ENCODE results near the gene GPC6. TPM values are rescaled to one million over a fixed set of nuclear protein-coding genes. Genes with fewer than 3 reads are reported as not detected.

GPC6 gene
- total RNA-seq, 4 donors from 2014 or later: 6.7 to 67.2 (median 11.1) TPM

GRCh38 chr13:93224535-93224934 is 2.1 kb upstream of the GPC6 start:
- no peak for DNase-seq
- no peak for TF ChIP-seq POLR2A (IDR thresholded peaks at IDR 0.05)
- TF ChIP-seq CTCF (IDR thresholded peaks at IDR 0.05): no peak
- intact Hi-C loops (cut with DNase I; ENCODE audit: low total_unique reads): no loop called here

GRCh38 chr13:93225610-93226009 is 997 bp upstream of the GPC6 start:
- intact Hi-C loops (cut with DNase I; ENCODE audit: low total_unique reads): no loop called here
- H3K9me3 ChIP-seq: no peaks in the 10 kb centered on the region
- no peaks in the 10 kb centered on the region for H3K36me3 ChIP-seq
- H3K27me3 ChIP-seq: no peaks in the 10 kb centered on the region
- no peak overlapping the region for H3K4me3 ChIP-seq
- DNase-seq: no peak
- TF ChIP-seq POLR2A (IDR thresholded peaks at IDR 0.05): no peak
- H3K27ac ChIP-seq: no peak overlapping the region
- H3K4me1 ChIP-seq: no peaks in the 10 kb centered on the region

More at GRCh38 chr13:93224535-93224934, 2.1 kb upstream of the GPC6 start:
- no peak overlapping the region for H3K27ac ChIP-seq
- H3K36me3 ChIP-seq: no peaks in the 10 kb centered on the region
- H3K4me3 ChIP-seq: no peak overlapping the region
- no peaks in the 10 kb centered on the region for H3K27me3 ChIP-seq
- no peaks in the 10 kb centered on the region for H3K9me3 ChIP-seq
- H3K4me1 ChIP-seq: no peaks in the 10 kb centered on the region

- intact Hi-C loops (cut with DNase I; ENCODE audit: low total_unique reads): no loop called here
Measured at GRCh38 chr13:93226065-93226622, 463 bp upstream of the GPC6 start.

GRCh38 chr13:93227280-93227877 is 772 bp downstream of the GPC6 start:
- H3K4me3 ChIP-seq: peak overlapping the region; percentile 35 to 59
- H3K9me3 ChIP-seq: no peaks in the 10 kb centered on the region
- no peaks in the 10 kb centered on the region for H3K36me3 ChIP-seq
- no peaks in the 10 kb centered on the region for H3K27me3 ChIP-seq
- intact Hi-C loops (cut with DNase I; ENCODE audit: low total_unique reads): no loop called here
- H3K27ac ChIP-seq: peak overlapping the region; percentile 47 to 72
- DNase-seq: no peak
- H3K4me1 ChIP-seq: no peaks in the 10 kb centered on the region
- TF ChIP-seq POLR2A (IDR thresholded peaks at IDR 0.05) (no peak), CTCF (IDR thresholded peaks at IDR 0.05) (no peak)

More at GRCh38 chr13:93226065-93226622, 463 bp upstream of the GPC6 start:
- H3K4me3 ChIP-seq: peak overlapping the region in 1 of 2 donors; percentile 59
- H3K9me3 ChIP-seq: no peaks in the 10 kb centered on the region
- H3K4me1 ChIP-seq: no peaks in the 10 kb centered on the region
- TF ChIP-seq POLR2A (IDR thresholded peaks at IDR 0.05): no peak
- TF ChIP-seq CTCF (IDR thresholded peaks at IDR 0.05): no peak
- no peaks in the 10 kb centered on the region for H3K36me3 ChIP-seq
- H3K27ac ChIP-seq: peak overlapping the region in 1 of 2 donors; percentile 5
- no peak for DNase-seq
- no peaks in the 10 kb centered on the region for H3K27me3 ChIP-seq

- DNase-seq: peak; percentile 26 to 51
- intact Hi-C loops (cut with DNase I; ENCODE audit: low total_unique reads): no loop called here
Measured at GRCh38 chr13:93227878-93228642, 1.5 kb downstream of the GPC6 start.

More at GRCh38 chr13:93227878-93228642, 1.5 kb downstream of the GPC6 start:
- no peaks in the 10 kb centered on the region for H3K4me1 ChIP-seq
- H3K9me3 ChIP-seq: no peaks in the 10 kb centered on the region
- TF ChIP-seq CTCF (IDR thresholded peaks at IDR 0.05) (peak in 3 of 4 experiments; percentile 7 to 31 (median 18)), POLR2A (IDR thresholded peaks at IDR 0.05) (no peak)
- H3K27me3 ChIP-seq: no peaks in the 10 kb centered on the region
- peak overlapping the region; percentile 35 to 59 for H3K4me3 ChIP-seq
- no peaks in the 10 kb centered on the region for H3K36me3 ChIP-seq
- peak overlapping the region; percentile 47 to 72 for H3K27ac ChIP-seq

Data from uterus (tissue), 4 donors.